Immature natural killer cell (primary cell): ENCODE measurements around the gene SYTL3. TPM values are rescaled to one million over a fixed set of nuclear protein-coding genes. Genes with fewer than 3 reads are reported as not detected.
A peak's percentile ranks its signal among the peaks of the same experiment; 100 is the strongest.

Source experiments
- DNase-seq, 3 donors: peaks; one replicate each; pipeline ENCODE4 v3.0.0; 2022; ENCODE audit warnings: mixed read lengths in 1 of 3
- H3K27ac Mint-ChIP-seq, 6 donors: one replicate each; pipeline ENCODE4 v1.8.0; 2020; ENCODE audit warnings: mixed read lengths in 6 of 6, mild to moderate bottlenecking in 5 of 6, inconsistent platforms in 4 of 6, moderate library complexity in 3 of 6
- H3K27me3 Mint-ChIP-seq, 3 donors: one replicate each; pipeline ENCODE4 v1.8.0; 2020 to 2021; ENCODE audit warnings: low read depth in 3 of 3, mild to moderate bottlenecking in 3 of 3, mixed read lengths in 3 of 3, moderate library complexity in 3 of 3, inconsistent platforms in 1 of 3
- H3K36me3 Mint-ChIP-seq, 3 donors: one replicate each; pipeline ENCODE4 v1.8.0; 2020; ENCODE audit warnings: mixed read lengths in 3 of 3, inconsistent platforms in 2 of 3, mild to moderate bottlenecking in 2 of 3
- H3K4me1 Mint-ChIP-seq, 2 donors: one replicate each; pipeline ENCODE4 v1.8.0; 2020; ENCODE audit warnings: inconsistent platforms in 2 of 2, mild to moderate bottlenecking in 2 of 2, mixed read lengths in 2 of 2, moderate library complexity in 1 of 2
- H3K4me3 Mint-ChIP-seq, 5 donors: one replicate each; pipeline ENCODE4 v1.8.0; 2020; ENCODE audit warnings: mild to moderate bottlenecking in 5 of 5, mixed read lengths in 5 of 5, inconsistent platforms in 3 of 5, moderate library complexity in 3 of 5
- H3K9me3 Mint-ChIP-seq, 6 donors: one replicate each; pipeline ENCODE4 v1.8.0; 2020; ENCODE audit warnings: mild to moderate bottlenecking in 6 of 6, mixed read lengths in 6 of 6, inconsistent platforms in 4 of 6, moderate library complexity in 3 of 6
- polyA plus RNA-seq, 3 donors: library from polyadenylated mRNA; unstranded; fragments of 300-500 nt; fragmentation: Illumina TruSeq; gene quantifications; one replicate each; pipeline ENCODE4 v1.2.3, GENCODE V29; 2021

Gene SYTL3
- polyA plus RNA-seq, 3 donors from 2014 or later = 45.4 to 56.5 (median 52.0) TPM

- Mint-ChIP-seq H3K4me1 (peaks cover 95 to 100% of the 10 kb centered on the region in 2 donors), H3K4me3 (no peak overlapping the region), H3K36me3 (peaks cover 13 to 41% (median 28%) of the 10 kb centered on the region in 3 donors), H3K27ac (peak overlapping the region in 4 of 6 donors; percentile 13 to 54 (median 32)), H3K9me3 (no peaks in the 10 kb centered on the region), H3K27me3 (peaks cover 2 to 13% (median 12%) of the 10 kb centered on the region in 3 donors)
- no peak for DNase-seq
These were observed 160.6 kb downstream of the SYTL3 start for GRCh38 chr6:158810155-158811095.

- Mint-ChIP-seq H3K27ac (peak overlapping the region; percentile 6 to 87 (median 62)), H3K27me3 (peaks cover 0 to 18% (median 7%) of the 10 kb centered on the region in 3 donors), H3K4me3 (peak overlapping the region; percentile 61 to 84 (median 72)), H3K36me3 (peaks cover 18 to 45% (median 18%) of the 10 kb centered on the region in 3 donors), H3K9me3 (no peaks in the 10 kb centered on the region), H3K4me1 (peaks cover 95 to 100% of the 10 kb centered on the region in 2 donors)
- no peak for DNase-seq
These were observed 162.8 kb downstream of the SYTL3 start for GRCh38 chr6:158812611-158813010.

- peak; percentile 27 to 52 (median 48) for DNase-seq
- Mint-ChIP-seq H3K9me3 (no peaks in the 10 kb centered on the region), H3K4me1 (peaks cover 95 to 100% of the 10 kb centered on the region in 2 donors), H3K4me3 (peak overlapping the region; percentile 61 to 84 (median 72)), H3K36me3 (peaks cover 18 to 45% (median 18%) of the 10 kb centered on the region in 3 donors), H3K27me3 (peaks cover 2 to 20% (median 11%) of the 10 kb centered on the region in 3 donors), H3K27ac (peak overlapping the region; percentile 6 to 87 (median 62))
These were observed 163.2 kb downstream of the SYTL3 start for GRCh38 chr6:158813032-158813431.

Other genes starting within 250 kb of the SYTL3 start
- 10 to 100 TPM in 2 of 3 donors, 1 to 10 TPM in 1; 4.3 to 14.8 (median 10.1) TPM for gene TMEM181, start 90.0 kb upstream of the SYTL3 start, polyA plus RNA-seq
- 100 to 1,000 TPM in 2 of 3 donors, 10 to 100 TPM in 1; 94.2 to 141 (median 119) TPM for gene DYNLT1, start 5.3 kb upstream of the SYTL3 start, polyA plus RNA-seq
- gene EZR, start 169.3 kb downstream of the SYTL3 start, polyA plus RNA-seq = 100 to 1,000 TPM; 129 to 153 (median 139) TPM